Testis (tissue), 2 donors: ENCODE results near the gene TGIF2.

Source experiments
- POLR2A ChIP-seq: fragments of 450-650 bp; IDR thresholded peaks from one replicate; pipeline ENCODE4 v1.6.1; 2017; ENCODE audit warnings: antibody characterized with exemption, mild to moderate bottlenecking, moderate library complexity
- TF ChIP-seq, protein P1 (sequence below), 3 experiments: fragments of 450-650 bp in 2 of 3; fragments of 200-600 bp in 1 of 3; sonication (generic) in 1 of 3; IDR thresholded peaks; one replicate each; pipeline ENCODE4 v1.5.1; 2016 to 2019; ENCODE audit warnings: antibody characterized with exemption in 3 of 3, mild to moderate bottlenecking in 2 of 3, moderate library complexity in 1 of 3

DNA sequence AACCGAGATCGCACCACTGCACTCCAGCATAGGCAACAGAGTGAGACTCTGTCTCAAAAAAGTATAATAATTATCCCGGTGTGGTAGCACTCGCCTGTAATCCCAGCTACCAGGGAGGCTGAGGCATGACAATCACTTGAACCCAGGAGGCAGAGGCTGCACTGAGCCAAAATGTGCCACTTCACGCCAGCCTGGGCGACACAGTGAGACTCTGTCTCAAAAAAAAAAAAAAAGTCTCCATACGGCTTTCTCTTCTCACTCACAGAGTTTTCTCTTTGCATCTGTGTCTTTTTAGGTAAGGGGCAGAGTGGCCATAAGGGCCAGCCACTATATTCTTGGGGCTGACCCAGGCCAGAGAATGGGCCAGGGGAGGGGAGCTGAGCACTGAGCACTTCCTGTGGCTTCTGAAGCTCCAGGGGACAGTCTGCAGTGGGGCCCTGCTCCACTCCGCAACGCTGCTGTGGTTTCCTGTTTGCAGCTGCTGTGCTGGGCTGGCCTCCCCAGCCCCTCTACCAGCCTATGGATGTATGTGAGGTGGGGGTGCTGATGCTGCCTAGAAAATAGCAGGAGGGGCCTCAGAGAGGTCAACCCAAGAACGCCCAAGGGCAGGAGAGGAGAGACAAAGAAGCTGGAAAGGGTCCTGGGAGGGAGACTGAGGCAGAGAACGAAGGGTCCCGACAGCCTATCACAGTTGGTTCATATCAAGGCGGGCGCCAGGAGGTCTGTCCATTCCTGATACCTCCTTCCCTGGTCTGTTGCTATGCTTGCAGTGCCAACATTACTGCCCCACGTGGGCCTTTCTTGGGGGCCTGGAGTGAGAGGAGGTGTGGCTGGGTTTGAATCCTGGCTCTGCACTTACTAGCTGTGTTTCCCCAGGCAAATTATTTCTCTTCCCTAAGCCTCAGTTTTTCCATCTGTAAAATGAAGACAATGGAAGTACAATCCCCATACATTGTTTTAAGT, 56.6 kb downstream of the TGIF2 start:
- no peak for TF ChIP-seq POLR2A
- TF ChIP-seq, protein P1, sequence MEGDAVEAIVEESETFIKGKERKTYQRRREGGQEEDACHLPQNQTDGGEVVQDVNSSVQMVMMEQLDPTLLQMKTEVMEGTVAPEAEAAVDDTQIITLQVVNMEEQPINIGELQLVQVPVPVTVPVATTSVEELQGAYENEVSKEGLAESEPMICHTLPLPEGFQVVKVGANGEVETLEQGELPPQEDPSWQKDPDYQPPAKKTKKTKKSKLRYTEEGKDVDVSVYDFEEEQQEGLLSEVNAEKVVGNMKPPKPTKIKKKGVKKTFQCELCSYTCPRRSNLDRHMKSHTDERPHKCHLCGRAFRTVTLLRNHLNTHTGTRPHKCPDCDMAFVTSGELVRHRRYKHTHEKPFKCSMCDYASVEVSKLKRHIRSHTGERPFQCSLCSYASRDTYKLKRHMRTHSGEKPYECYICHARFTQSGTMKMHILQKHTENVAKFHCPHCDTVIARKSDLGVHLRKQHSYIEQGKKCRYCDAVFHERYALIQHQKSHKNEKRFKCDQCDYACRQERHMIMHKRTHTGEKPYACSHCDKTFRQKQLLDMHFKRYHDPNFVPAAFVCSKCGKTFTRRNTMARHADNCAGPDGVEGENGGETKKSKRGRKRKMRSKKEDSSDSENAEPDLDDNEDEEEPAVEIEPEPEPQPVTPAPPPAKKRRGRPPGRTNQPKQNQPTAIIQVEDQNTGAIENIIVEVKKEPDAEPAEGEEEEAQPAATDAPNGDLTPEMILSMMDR (IDR thresholded peaks at IDR 0.05) = no peak
